ENCODE measurements around the gene BDKRB1. TPM values are rescaled to one million over a fixed set of nuclear protein-coding genes. Genes with fewer than 3 reads are reported as not detected.

BDKRB1 gene
- total RNA-seq, 1 experiment from 2014 or later: 0.11 TPM

- ChIA-PET CTCF (interaction anchor here (0.6 to 1.8 kb wide), 4 partner anchors 44 to 210 kb away, joined by 3 to 7 read pairs (median 4); no protein-coding TSS in a partner anchor), POLR2A (no interaction called here)
- H3K4me3 Mint-ChIP-seq: no peak overlapping the region
- no peaks in the 10 kb centered on the region; the same call in 1 of the 2 replicates for H3K9me3 Mint-ChIP-seq
- H3K4me1 Mint-ChIP-seq: peaks cover 27% of the 10 kb centered on the region
- DNase-seq (ENCODE audit: low spot score) (no peak), ATAC-seq (peak; percentile 53)
- no peaks in the 10 kb centered on the region for H3K27me3 Mint-ChIP-seq (ENCODE audit: low read depth)
- TF ChIP-seq PRDM15 (CRISPR knock-in tag; IDR thresholded peaks at IDR 0.05) (peak; percentile 90), ZMAT4 (CRISPR knock-in tag; IDR thresholded peaks at IDR 0.05) (no peak), ZNF219 (CRISPR knock-in tag; IDR thresholded peaks at IDR 0.05; ENCODE audit: borderline replicate concordance) (no peak), MYBL2 (CRISPR knock-in tag; IDR thresholded peaks at IDR 0.05) (no peak), ZNF281 (CRISPR knock-in tag; IDR thresholded peaks at IDR 0.05) (no peak)
- H3K36me3 Mint-ChIP-seq: no peaks in the 10 kb centered on the region
- no peak overlapping the region; the same call in 1 of the 2 replicates for H3K27ac Mint-ChIP-seq
Observed at GRCh38 chr14:96235426-96235825, 20.6 kb upstream of the BDKRB1 start.

- CTCF ChIA-PET: no interaction called here
- TF ChIP-seq FOXK1 (CRISPR knock-in tag; IDR thresholded peaks at IDR 0.05): no peak
- no peak for TF ChIP-seq GRHL2 (CRISPR knock-in tag; IDR thresholded peaks at IDR 0.05; ENCODE audit: insufficient replicate concordance, severe bottlenecking)
- no peak for TF ChIP-seq NFATC4 (CRISPR knock-in tag; IDR thresholded peaks at IDR 0.05)
- TF ChIP-seq TP53 (CRISPR knock-in tag; IDR thresholded peaks at IDR 0.05): no peak
- TF ChIP-seq OVOL2 (CRISPR knock-in tag; IDR thresholded peaks at IDR 0.05; ENCODE audit: borderline replicate concordance): no peak
- no peak for TF ChIP-seq NFE2L1 (CRISPR knock-in tag; IDR thresholded peaks at IDR 0.05)
- TF ChIP-seq ATF3 (CRISPR knock-in tag; conservative IDR thresholded peaks at IDR 0.05): no peak
- no peak for TF ChIP-seq AR (CRISPR knock-in tag; IDR thresholded peaks at IDR 0.05)
- no peak for TF ChIP-seq ATF1 (CRISPR knock-in tag; IDR thresholded peaks at IDR 0.05)
- TF ChIP-seq FOXP4 (CRISPR knock-in tag; IDR thresholded peaks at IDR 0.05): no peak
- TF ChIP-seq MAX (CRISPR knock-in tag; IDR thresholded peaks at IDR 0.05): no peak
- POLR2A ChIA-PET: no interaction called here
- Mint-ChIP-seq H3K27ac (no peak overlapping the region), H3K27me3 (ENCODE audit: low read depth) (no peaks in the 10 kb centered on the region), H3K9me3 (peaks cover 13% of the 10 kb centered on the region), H3K36me3 (peaks cover 7% of the 10 kb centered on the region; the same call in 1 of the 2 replicates), H3K4me3 (no peak overlapping the region), H3K4me1 (peaks cover 24% of the 10 kb centered on the region)
- ATAC-seq (no peak), DNase-seq (ENCODE audit: low spot score) (no peak)
Observed at GRCh38 chr14:96237641-96238040, 18.4 kb upstream of the BDKRB1 start.

Data from WTC11 (cell line).